K562 (cell line): Measurements from ENCODE around the gene TGFBR3L. TPM values are rescaled to one million over a fixed set of nuclear protein-coding genes. Genes with fewer than 3 reads are reported as not detected.
A peak's percentile ranks its signal among the peaks of the same experiment; 100 is the strongest.

ENCODE experiments used
- ATAC-seq: fragments of 200-7000 bp; cut with Tn5 transposase; 3 replicates; pipeline ENCODE4 v1.9.1; 2020; ENCODE audit warnings: moderate library complexity
- BruUV-seq: library from RNA; stranded (reverse); fragments of 400-500 nt; replicated peaks from 2 replicates; lab custom pipeline; 2021; lab: Mats Ljungman, UMichigan
- CTCF ChIA-PET: fragments of 300-600 bp; formaldehyde crosslinking; extraction: SDS; loops from one replicate; lab custom pipeline; 2021; ENCODE audit warnings: low intra/inter-chr PET ratio; lab: Yijun Ruan, JAX
- POLR2A ChIA-PET: fragments of 300-600, 350-650 bp; sonication (Branson Sonifier 250); formaldehyde crosslinking; extraction: SDS; loops from one replicate; lab custom pipeline; 2021; ENCODE audit warnings: antibody characterized with exemption, inconsistent platforms; lab: Yijun Ruan, JAX
- DNase-seq, 4 experiments: peaks; one replicate each; pipeline versions ENCODE4 v3.0.0 to v3.0.0-alpha.2; 2011 to 2018; ENCODE audit warnings: low spot score in 3 of 4, mixed read lengths in 3 of 4; ENCODE audit errors: extremely low read depth in 1 of 4
- FAIRE-seq: peaks from 2 replicates; lab custom pipeline; 2011; peaks lifted over from hg19 to GRCh38; lab: Jason Lieb, UNC
- H2AFZ ChIP-seq: 2 replicates; pipeline ENCODE4 v1.6.0; 2011; ENCODE audit warnings: low read depth, low read length, control low read depth, inconsistent platforms
- H3K27ac ChIP-seq: fragments of 200-600 bp; 3 replicates; pipeline ENCODE4 v1.8.0; 2011; ENCODE audit warnings: low read depth, mild to moderate bottlenecking, control low read depth, inconsistent platforms, low read length, moderate library complexity, mixed read lengths; ENCODE audit errors: extremely low read depth
- H3K27me3 ChIP-seq, 2 experiments: fragments of 300-600 bp in 1 of 2; 2 replicates in 1 of 2; 3 replicates in 1 of 2; pipeline versions ENCODE4 v1.6.0 to v1.8.0; 2011; ENCODE audit warnings: inconsistent platforms in 2 of 2, low read length in 2 of 2, mild to moderate bottlenecking in 1 of 2, mixed read lengths in 1 of 2, moderate library complexity in 1 of 2; ENCODE audit not compliant: control insufficient read depth in 2 of 2, insufficient read depth in 2 of 2
- H3K36me3 ChIP-seq: fragments of 300-600 bp; 3 replicates; pipeline ENCODE4 v1.8.0; 2011; ENCODE audit warnings: mild to moderate bottlenecking, low read length, inconsistent platforms; ENCODE audit not compliant: control insufficient read depth, insufficient read depth
- H3K4me1 ChIP-seq, 2 experiments: fragments of 200-600 bp in 1 of 2; replicated peaks in 1 of 2; 2 replicates in 1 of 2; 3 replicates in 1 of 2; pipeline versions ENCODE4 v1.5.1 to v1.8.0; 2011; ENCODE audit warnings: inconsistent platforms in 2 of 2, low read length in 2 of 2, mild to moderate bottlenecking in 1 of 2, mixed read lengths in 1 of 2, moderate library complexity in 1 of 2; ENCODE audit not compliant: control insufficient read depth in 2 of 2, insufficient read depth in 2 of 2
- H3K4me2 ChIP-seq: 2 replicates; pipeline ENCODE4 v1.6.1; 2011; ENCODE audit warnings: low read length, control low read depth, inconsistent platforms, mixed read lengths; ENCODE audit not compliant: insufficient read depth
- H3K4me3 ChIP-seq: fragments of 200-600 bp; sonication (generic), shearing (Covaris generic); 2 replicates; pipeline ENCODE4 v1.5.1; 2016; ENCODE audit warnings: control low read depth, inconsistent platforms
- H3K79me2 ChIP-seq: fragments of 200-600 bp; 3 replicates; pipeline ENCODE4 v1.8.0; 2011; ENCODE audit warnings: low read length, inconsistent platforms; ENCODE audit not compliant: control insufficient read depth, insufficient read depth
- H3K9ac ChIP-seq, 2 experiments: 2 replicates each; pipeline versions ENCODE4 v1.6.0 to v1.6.1; 2011; ENCODE audit warnings: low read depth in 2 of 2, low read length in 2 of 2, control low read depth in 1 of 2, inconsistent platforms in 1 of 2, mild to moderate bottlenecking in 1 of 2, mixed read lengths in 1 of 2; ENCODE audit not compliant: insufficient read depth in 1 of 2
- H3K9me1 ChIP-seq: one replicate; pipeline ENCODE4 v1.6.0; 2011; ENCODE audit warnings: inconsistent platforms, mild to moderate bottlenecking, low read length, moderate library complexity; ENCODE audit not compliant: control insufficient read depth, insufficient read depth
- H3K9me3 ChIP-seq: replicated peaks from 2 replicates; pipeline ENCODE4 v1.5.1; 2011; ENCODE audit warnings: low read depth, low read length, inconsistent platforms; ENCODE audit not compliant: control insufficient read depth, insufficient read depth
- H4K20me1 ChIP-seq: replicated peaks from 2 replicates; pipeline ENCODE4 v1.6.1; 2011; ENCODE audit warnings: low read length, inconsistent platforms, mixed read lengths; ENCODE audit not compliant: control insufficient read depth, insufficient read depth
- ARHGAP35 ChIP-seq: fragments of 450-650 bp; IDR thresholded peaks from 2 replicates; pipeline ENCODE4 v1.6.1; 2018; ENCODE audit not compliant: partially characterized antibody
- FOXP4 ChIP-seq: sonication (generic); formaldehyde crosslinking; IDR thresholded peaks from 2 replicates; pipeline ENCODE4 v1.8.0; 2022; ENCODE audit warnings: mild to moderate bottlenecking, missing genetic modification reagents, borderline replicate concordance
- NFXL1 ChIP-seq: fragments of 450-650 bp; formaldehyde crosslinking; IDR thresholded peaks from 2 replicates; pipeline ENCODE4 v1.4.0; 2021; ENCODE audit warnings: mild to moderate bottlenecking
- POLR2A ChIP-seq: fragments of 450-650 bp; conservative IDR thresholded peaks from 2 replicates; pipeline ENCODE4 v1.6.1; 2016
- POLR2B ChIP-seq: fragments of 450-650 bp; IDR thresholded peaks from 2 replicates; pipeline ENCODE4 v1.6.1; 2018; ENCODE audit warnings: low read depth; ENCODE audit not compliant: partially characterized antibody
- POLR2G ChIP-seq: fragments of 200-400 bp; formaldehyde crosslinking; IDR thresholded peaks from 2 replicates; pipeline ENCODE4 v1.6.1; 2017; ENCODE audit warnings: low read depth, mild to moderate bottlenecking, antibody characterized with exemption, low read length, moderate library complexity
- RBFOX2 ChIP-seq: fragments of 200-400 bp; formaldehyde crosslinking; IDR thresholded peaks from 2 replicates; pipeline ENCODE4 v1.6.1; 2017; ENCODE audit warnings: low read depth, mild to moderate bottlenecking, low read length, moderate library complexity
- RBM22 ChIP-seq: fragments of 200-400 bp; formaldehyde crosslinking; IDR thresholded peaks from 2 replicates; pipeline ENCODE4 v1.6.1; 2018; ENCODE audit warnings: low read length, low read depth; ENCODE audit not compliant: poor library complexity, severe bottlenecking
- WGBS: fragments of 100-300 bp; shearing (Covaris generic); methylation state at CpG from one replicate; pipeline ENCODE4 v1.1.6; 2016; ENCODE audit warnings: low coverage, mixed read lengths; ENCODE audit not compliant: insufficient coverage; ENCODE audit errors: missing lambda C conversion rate; 5-methylcytosine and 5-hydroxymethylcytosine counted together
- in situ Hi-C: fragments of 300-500 bp; cut with MboI; formaldehyde crosslinking; loops from 4 replicates; pipeline ENCODE4 v1.15.0; 2018; ENCODE audit warnings: inconsistent platforms, mixed read lengths
- intact Hi-C: fragments of 100-400 bp; cut with micrococcal nuclease; formaldehyde crosslinking; loops from 2 replicates; pipeline ENCODE4 v1.14.2; 2022
- polyA plus RNA-seq, 8 experiments: library from polyadenylated mRNA; depleted of rRNA in 4 of 8; stranded (reverse) in 5 of 8; unstranded in 3 of 8; fragments of >200 nt; fragmentation: Nextera tagmentation in 2 of 8; fragmentation: Illumina TruSeq in 1 of 8; extraction: Ambion mirVana in 2 of 8; extraction: Trizol in 1 of 8; gene quantifications; 2 replicates each; pipeline versions ENCODE4 v1.2.1 to v1.2.3, GENCODE V29; 2011 to 2014; ENCODE audit warnings: inconsistent platforms in 1 of 8, missing spikeins in 1 of 8
- total RNA-seq, 7 experiments: library from RNA; depleted of rRNA in 6 of 7; stranded (reverse); fragments of >200 nt in 6 of 7; fragmentation: Illumina TruSeq in 2 of 7; extraction: Trizol in 2 of 7; gene quantifications; 2 replicates each; pipeline versions ENCODE4 v1.2.1 to v1.2.3, GENCODE V29; 2011 to 2021; ENCODE audit warnings: low replicate concordance in 1 of 7

Gene TGFBR3L
- total and polyA plus RNA-seq, 9 of the 15 experiments (the other 6 are each of a cell fraction or from before 2014, with no cell fraction given), result not detected

- Histone ChIP-seq H2AFZ (no peak overlapping the region), H3K4me2 (no peak overlapping the region), H3K36me3 (peaks cover 42% of the 10 kb centered on the region; the same call in 1 of the 3 replicates), H3K27me3 (no peaks in the 10 kb centered on the region), H3K27ac (no peak overlapping the region), H3K4me3 (no peak overlapping the region), H3K9ac (no peak overlapping the region; a peak in 1 of 4 replicates), H3K9me1 (no peaks in the 10 kb centered on the region), H3K79me2 (peaks cover 8% of the 10 kb centered on the region), H3K9me3 (no peaks in the 10 kb centered on the region), H3K4me1 (peaks cover 0 to 81% of the 10 kb centered on the region in 2 experiments; a peak in 3 of 5 replicates), H4K20me1 (no peaks in the 10 kb centered on the region)
- TF ChIP-seq RBFOX2, result peak; percentile 50
- TF ChIP-seq ARHGAP35, result no peak
- peak; percentile 53 for TF ChIP-seq POLR2A
- TF ChIP-seq POLR2G, result peak; percentile 68
- TF ChIP-seq RBM22, result peak; percentile 8
- no peak for TF ChIP-seq FOXP4 (CRISPR knock-in tag)
- peak; percentile 25 for TF ChIP-seq POLR2B
- TF ChIP-seq NFXL1 (CRISPR knock-in tag), result no peak
- POLR2A ChIA-PET, result interaction anchor here (1.2 to 2.1 kb wide), 2 partner anchors 7 to 11 kb away, joined by 7 to 13 read pairs; partner anchors contain the start of gene SNAPC2
- CTCF ChIA-PET, result no interaction called here
- BruUV-seq, result no TSS peak
- 93% methylated on average over 27 of the region's 39 CpGs for WGBS
- no peak for DNase-seq
- in situ Hi-C loops (no loop called here), intact Hi-C loops (no loop called here)
- no peak for ATAC-seq
- FAIRE-seq, result no peak
Observed at GRCh38 chr19:7912697-7913564, 1.7 kb upstream of the TGFBR3L start.
